OCI-LY3 (cell line): ENCODE measurements around the gene GRID1.

Experiments used
- H2AFZ ChIP-seq: fragments of 200-600, 300-600 bp; shearing (Covaris generic); 2 replicates; pipeline ENCODE4 v1.6.0; 2014; ENCODE audit warnings: antibody characterized with exemption, low read depth, low read length
- H3K27ac ChIP-seq: fragments of 200-600, 300-600 bp; sonication (generic); 2 replicates; pipeline ENCODE4 v1.5.1; 2014; ENCODE audit warnings: mild to moderate bottlenecking, low read length, moderate library complexity, mixed read lengths
- H3K27me3 ChIP-seq: fragments of 200-600, 300-600 bp; sonication (generic); 2 replicates; pipeline ENCODE4 v1.6.1; 2014; ENCODE audit warnings: low read depth, low read length, mixed read lengths
- H3K36me3 ChIP-seq: fragments of 200-600, 300-600 bp; sonication (generic); replicated peaks from 2 replicates; pipeline ENCODE3; 2014; ENCODE audit warnings: low read depth, low read length, mixed read lengths
- H3K4me1 ChIP-seq: fragments of 300-600, 200-600 bp; sonication (generic); 2 replicates; pipeline ENCODE4 v1.6.1; 2014; ENCODE audit warnings: low read length, mixed read lengths
- H3K4me2 ChIP-seq: fragments of 200-600, 300-600 bp; sonication (generic); 2 replicates; pipeline ENCODE4 v1.6.1; 2014; ENCODE audit warnings: low read length, mixed read lengths
- H3K4me3 ChIP-seq: fragments of 300-600, 200-600 bp; sonication (generic); 2 replicates; pipeline ENCODE4 v1.5.1; 2014; ENCODE audit warnings: antibody characterized with exemption, mild to moderate bottlenecking, low read length, moderate library complexity
- H3K79me2 ChIP-seq: fragments of 300-600, 200-600 bp; shearing (Covaris generic); 2 replicates; pipeline ENCODE4 v1.6.1; 2014; ENCODE audit warnings: mild to moderate bottlenecking, low read length, mixed read lengths
- H3K9ac ChIP-seq: fragments of 300-600, 200-600 bp; shearing (Covaris generic); 2 replicates; pipeline ENCODE4 v1.6.0; 2014; ENCODE audit warnings: mild to moderate bottlenecking, low read length, moderate library complexity
- H3K9me3 ChIP-seq: fragments of 200-600, 300-600 bp; shearing (Covaris generic); 2 replicates; pipeline ENCODE4 v1.6.1; 2014; ENCODE audit warnings: low read length, mixed read lengths; ENCODE audit not compliant: insufficient read depth
- H4K20me1 ChIP-seq: fragments of 200-600, 300-600 bp; sonication (generic); 2 replicates; pipeline ENCODE4 v1.6.1; 2016; ENCODE audit warnings: low read length, mixed read lengths; ENCODE audit not compliant: insufficient read depth
- CTCF ChIP-seq: fragments of 200-600, 300-600 bp; sonication (generic); IDR thresholded peaks from 2 replicates; pipeline ENCODE4 v1.5.1; 2014; ENCODE audit warnings: antibody characterized with exemption, low read length, low read depth
- EZH2phosphoT487 ChIP-seq: fragments of 200-600 bp; shearing (Covaris generic); IDR thresholded peaks from 2 replicates; pipeline ENCODE4 v1.6.1; 2018; ENCODE audit warnings: antibody characterized with exemption, mixed run types, low read depth

GRID1 gene

GRCh38 chr10:85671530-85671929, 695.1 kb downstream of the GRID1 start:
- Histone ChIP-seq H3K27me3 (no peaks in the 10 kb centered on the region), H3K4me2 (no peak overlapping the region), H3K27ac (no peak overlapping the region), H3K9ac (no peak overlapping the region), H3K4me3 (no peak overlapping the region), H3K4me1 (no peaks in the 10 kb centered on the region), H3K9me3 (no peaks in the 10 kb centered on the region), H2AFZ (no peak overlapping the region), H4K20me1 (no peaks in the 10 kb centered on the region), H3K36me3 (no peaks in the 10 kb centered on the region), H3K79me2 (no peaks in the 10 kb centered on the region)
- no peak for TF ChIP-seq CTCF
- TF ChIP-seq EZH2phosphoT487: no peak

DNA sequence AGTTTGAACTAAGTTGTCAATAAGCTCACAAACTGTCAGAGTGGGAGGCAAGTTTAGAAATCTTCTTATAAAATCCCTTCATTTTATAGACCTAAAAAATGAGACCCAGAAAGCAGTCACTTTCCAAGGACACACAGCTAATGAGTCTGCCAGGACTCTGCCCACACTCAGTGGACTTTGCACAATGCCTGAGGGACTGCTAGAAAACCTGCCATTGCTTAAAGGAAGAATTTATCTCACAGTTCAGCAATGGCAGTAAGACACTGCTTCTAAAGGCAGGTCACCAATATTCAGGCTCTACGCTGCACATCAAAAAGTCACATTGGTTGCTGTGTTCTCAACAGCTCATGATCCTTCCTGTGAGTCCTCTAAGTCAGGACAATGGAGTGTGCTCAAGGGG, 698.1 kb downstream of the GRID1 start:
- TF ChIP-seq EZH2phosphoT487 (no peak), CTCF (no peak)
- Histone ChIP-seq H3K27ac (no peak overlapping the region), H3K4me3 (no peak overlapping the region), H3K9ac (no peak overlapping the region), H3K27me3 (no peaks in the 10 kb centered on the region), H3K9me3 (no peaks in the 10 kb centered on the region), H3K4me2 (no peak overlapping the region), H2AFZ (no peak overlapping the region), H3K36me3 (no peaks in the 10 kb centered on the region), H3K79me2 (no peaks in the 10 kb centered on the region), H4K20me1 (no peaks in the 10 kb centered on the region), H3K4me1 (no peaks in the 10 kb centered on the region)

DNA sequence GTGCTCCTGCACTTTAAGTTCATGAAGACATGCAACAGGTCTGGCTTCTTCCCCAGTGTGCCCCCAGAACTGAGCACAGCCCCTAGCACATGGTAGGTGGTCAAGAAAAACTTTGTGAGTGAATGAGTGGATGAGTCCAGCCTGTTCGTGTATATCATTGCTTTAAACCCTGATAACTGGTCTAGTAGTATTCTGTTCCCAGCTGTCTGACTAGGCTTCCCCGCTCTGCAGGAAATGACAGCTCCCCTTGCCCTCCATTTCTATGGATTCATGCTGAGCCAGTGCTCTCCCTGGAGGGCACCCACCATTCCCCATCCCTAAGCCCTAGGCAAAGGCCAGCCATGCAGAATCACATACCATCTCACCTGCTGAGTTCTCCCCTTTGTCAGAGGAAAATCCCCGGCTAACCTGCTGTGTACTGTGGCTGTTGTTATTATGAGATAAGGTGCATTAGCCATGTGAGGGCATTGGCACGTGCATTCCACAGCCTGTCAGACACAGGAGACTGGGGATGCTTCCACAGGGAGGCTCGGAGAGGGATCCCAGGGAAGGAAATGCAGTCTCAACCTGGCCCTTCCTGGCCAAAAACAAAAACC, 698.9 kb downstream of the GRID1 start:
- no peaks in the 10 kb centered on the region for H3K9me3 ChIP-seq
- no peak overlapping the region for H2AFZ ChIP-seq
- no peak overlapping the region for H3K4me2 ChIP-seq
- no peaks in the 10 kb centered on the region for H4K20me1 ChIP-seq
- no peaks in the 10 kb centered on the region for H3K79me2 ChIP-seq
- H3K27ac ChIP-seq: no peak overlapping the region
- H3K4me1 ChIP-seq: no peaks in the 10 kb centered on the region
- H3K36me3 ChIP-seq: no peaks in the 10 kb centered on the region
- no peak overlapping the region for H3K4me3 ChIP-seq
- no peaks in the 10 kb centered on the region for H3K27me3 ChIP-seq
- H3K9ac ChIP-seq: no peak overlapping the region
- TF ChIP-seq EZH2phosphoT487: no peak
- TF ChIP-seq CTCF: no peak

DNA sequence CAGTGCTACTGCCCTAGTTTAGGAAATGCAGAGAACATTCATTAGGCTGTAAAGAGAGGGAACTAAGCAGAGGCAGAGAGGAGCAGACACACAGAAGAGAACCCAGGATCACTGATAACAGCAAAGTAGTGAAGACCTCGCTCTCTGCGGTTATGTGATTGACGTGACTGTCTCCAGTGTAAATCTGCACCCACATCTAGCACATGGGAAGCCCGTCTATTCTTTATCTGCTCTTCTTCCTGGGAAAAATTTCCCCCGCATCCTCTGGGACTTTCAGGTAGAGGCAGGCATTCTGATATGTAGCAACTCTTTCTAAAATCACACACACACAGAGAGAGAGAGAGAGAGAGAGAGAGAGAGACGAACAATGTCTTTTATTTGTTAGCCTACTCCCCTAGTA, 699.6 kb downstream of the GRID1 start:
- H4K20me1 ChIP-seq: no peaks in the 10 kb centered on the region
- no peaks in the 10 kb centered on the region for H3K27me3 ChIP-seq
- H2AFZ ChIP-seq: no peak overlapping the region
- H3K9me3 ChIP-seq: no peaks in the 10 kb centered on the region
- TF ChIP-seq EZH2phosphoT487 (no peak), CTCF (no peak)
- H3K27ac ChIP-seq: no peak overlapping the region
- no peaks in the 10 kb centered on the region for H3K79me2 ChIP-seq
- no peak overlapping the region for H3K9ac ChIP-seq
- H3K36me3 ChIP-seq: no peaks in the 10 kb centered on the region
- no peak overlapping the region for H3K4me2 ChIP-seq
- no peak overlapping the region for H3K4me3 ChIP-seq
- H3K4me1 ChIP-seq: no peaks in the 10 kb centered on the region
